Adipose tissue (tissue), 3 donors: ENCODE measurements around the gene PTPN22. TPM values are rescaled to one million over a fixed set of nuclear protein-coding genes. Genes with fewer than 3 reads are reported as not detected.
A peak's percentile ranks its signal among the peaks of the same experiment; 100 is the strongest.

Source experiments
- H3K27ac ChIP-seq: one replicate; pipeline ENCODE4 v1.5.1; 2013; ENCODE audit warnings: low read depth, low read length
- WGBS, 3 donors: extraction: QIAGEN DNeasy Blood & Tissue Kit; methylation state at CpG; one replicate each; pipeline ENCODE4 v1.1.7; 2013; 5-methylcytosine and 5-hydroxymethylcytosine counted together
- polyA plus RNA-seq, 3 donors: library from polyadenylated mRNA; stranded (reverse); fragments of 200-250 nt; gene quantifications; one replicate each; pipeline ENCODE4 v1.2.3, GENCODE V29; 2013
- donor health status: healthy with polysubstance abuse.
- donor health status: Bipolar disorder and iron deficiency.
- donor health status: healthy.

Gene PTPN22
- polyA plus RNA-seq, 3 donors: 0.60 to 1.2 (median 0.79) TPM

GRCh38 chr1:113811156-113811887, 60.2 kb downstream of the PTPN22 start:
- H3K27ac ChIP-seq: peak overlapping the region; percentile 57
- WGBS, 3 donors: 0% methylated on average over 29 of the region's 29 CpGs

- H3K27ac ChIP-seq: no peak overlapping the region
- 24 to 42% (median 33%) methylated on average over 5 of the region's 5 CpGs for WGBS, 3 donors
These were observed 61.6 kb downstream of the PTPN22 start for GRCh38 chr1:113809670-113810602.

DNA sequence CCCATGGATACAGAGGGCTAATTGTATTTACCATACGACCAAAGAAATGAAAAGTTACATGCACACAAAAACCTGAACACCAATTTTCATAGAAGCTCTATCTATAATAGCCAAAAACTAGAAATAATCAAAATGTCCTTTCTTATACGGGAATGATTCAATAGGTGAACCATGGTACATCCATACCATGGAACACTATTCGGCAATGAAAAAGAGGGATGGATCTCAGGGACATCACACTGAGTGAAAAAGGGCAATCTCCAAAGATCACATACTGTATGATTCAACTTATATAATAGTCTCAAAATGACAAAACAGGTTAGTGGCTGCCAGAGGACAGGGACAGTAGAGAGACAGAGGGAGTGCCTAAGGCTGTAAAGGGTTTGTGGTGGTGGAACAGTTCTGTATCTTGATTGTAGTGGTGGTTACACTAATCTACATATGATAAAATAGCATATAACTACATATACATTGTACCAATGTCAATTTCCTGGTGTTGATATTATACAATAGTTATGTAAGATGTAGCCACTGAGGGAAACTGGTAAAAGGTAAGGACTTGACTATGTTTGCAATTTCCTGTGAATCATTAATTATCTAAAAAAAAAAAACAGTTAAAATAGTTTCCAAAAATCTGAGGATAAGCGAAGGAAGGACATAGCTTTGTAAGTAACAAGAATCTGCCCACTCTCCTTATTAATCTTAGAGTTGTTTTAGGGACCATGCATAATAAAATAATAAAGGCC, 62.9 kb downstream of the PTPN22 start:
- no peak overlapping the region for H3K27ac ChIP-seq
- 80 to 89% (median 84%) methylated on average over 4 of the region's 4 CpGs for WGBS, 3 donors

GRCh38 chr1:113805639-113806038, 65.9 kb downstream of the PTPN22 start:
- 90% methylated on average over 4 of the region's 4 CpGs for WGBS, 3 donors
- no peak overlapping the region for H3K27ac ChIP-seq

DNA sequence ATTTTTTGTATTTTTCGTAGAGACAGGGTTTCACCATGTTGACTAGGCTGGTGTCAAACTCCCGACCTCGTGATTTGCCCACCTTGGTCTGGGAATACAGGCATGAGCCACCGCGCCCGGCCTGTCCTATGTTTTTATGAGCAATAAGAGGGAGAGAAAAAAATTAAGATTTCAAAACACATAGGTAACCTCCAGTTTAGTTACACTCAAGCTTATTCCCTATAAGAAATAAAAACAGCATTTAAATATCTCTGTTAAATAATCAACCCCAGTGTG, 66.3 kb downstream of the PTPN22 start:
- 89 to 94% (median 93%) methylated on average over 6 of the region's 6 CpGs for WGBS, 3 donors

DNA sequence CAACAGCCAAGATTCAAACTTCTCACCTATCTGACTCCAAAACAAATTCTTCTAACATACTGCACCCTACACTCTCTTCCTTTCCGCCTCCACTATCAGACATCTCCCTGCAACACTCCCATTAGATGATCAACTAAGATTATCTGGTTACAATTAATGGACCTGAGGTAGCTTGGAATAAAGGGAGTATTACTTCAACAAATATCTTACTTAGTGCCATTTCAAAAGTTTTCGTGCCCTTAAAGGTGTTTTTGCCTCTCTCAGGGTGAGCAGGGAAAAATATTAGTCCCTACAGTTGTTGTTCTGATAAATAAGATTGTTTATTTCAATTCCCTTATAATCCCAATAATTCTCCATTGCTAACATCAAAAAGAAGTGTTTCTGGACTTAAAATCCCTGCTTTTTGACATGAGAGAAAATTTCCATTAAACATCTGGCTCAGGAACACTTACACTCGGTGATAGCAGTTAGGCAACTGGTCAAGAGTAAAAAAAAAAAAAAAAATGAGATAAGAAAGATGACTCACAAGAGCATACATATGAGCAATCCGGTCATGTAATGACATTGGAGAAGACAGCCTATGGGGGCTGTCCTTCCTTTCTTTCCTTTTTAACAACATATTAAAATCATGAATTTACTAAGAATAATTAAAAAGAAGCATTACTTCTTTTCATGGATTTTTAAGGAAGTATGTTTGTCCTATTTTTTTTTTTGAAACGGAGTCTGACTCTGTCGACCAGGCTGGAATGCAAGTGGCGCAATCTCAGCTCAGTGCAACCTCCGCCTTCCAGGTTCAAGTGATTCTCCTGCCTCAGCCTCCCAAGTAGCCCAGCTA, 66.9 kb downstream of the PTPN22 start:
- 32 to 63% (median 55%) methylated on average over 8 of the region's 8 CpGs for WGBS, 3 donors
- no peak overlapping the region for H3K27ac ChIP-seq

More for the DNA sequence above, 66.3 kb downstream of the PTPN22 start:
- no peak overlapping the region for H3K27ac ChIP-seq

DNA sequence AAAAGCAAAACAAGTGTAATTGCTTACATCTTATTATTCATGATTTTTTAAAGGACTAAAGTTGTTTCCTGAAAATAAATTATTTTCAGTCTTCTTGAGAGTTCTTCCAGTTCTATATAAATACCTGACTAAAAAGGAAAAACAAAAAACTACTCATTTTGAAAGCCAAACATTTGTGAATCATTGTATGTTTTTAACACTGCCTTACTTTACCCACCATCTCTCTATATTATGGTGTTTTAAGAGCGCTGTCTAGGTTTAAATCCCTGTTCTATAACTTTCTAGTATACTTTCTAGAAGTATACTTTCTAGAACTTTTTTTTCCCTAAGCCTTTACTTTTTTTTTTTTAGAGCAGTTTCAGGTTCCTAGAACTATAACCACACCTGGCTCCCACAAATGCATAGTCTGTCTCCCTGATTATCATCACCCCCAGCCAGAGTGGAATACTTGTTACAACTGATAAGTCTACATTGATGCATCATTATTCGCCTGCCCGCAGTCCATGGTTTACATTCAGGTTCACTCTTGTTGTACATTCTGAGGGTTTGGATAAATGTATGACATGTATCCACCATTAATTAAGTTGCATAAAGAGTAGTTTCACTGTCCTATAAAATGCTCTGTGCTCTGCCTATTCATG, 69.0 kb downstream of the PTPN22 start:
- WGBS, 3 donors: 90 to 98% (median 97%) methylated on average over 3 of the region's 3 CpGs
- H3K27ac ChIP-seq: no peak overlapping the region

- WGBS, 3 donors: 75 to 84% (median 83%) methylated on average over 3 of the region's 3 CpGs
- no peak overlapping the region for H3K27ac ChIP-seq
These were observed 71.0 kb downstream of the PTPN22 start for GRCh38 chr1:113800487-113800886.

DNA sequence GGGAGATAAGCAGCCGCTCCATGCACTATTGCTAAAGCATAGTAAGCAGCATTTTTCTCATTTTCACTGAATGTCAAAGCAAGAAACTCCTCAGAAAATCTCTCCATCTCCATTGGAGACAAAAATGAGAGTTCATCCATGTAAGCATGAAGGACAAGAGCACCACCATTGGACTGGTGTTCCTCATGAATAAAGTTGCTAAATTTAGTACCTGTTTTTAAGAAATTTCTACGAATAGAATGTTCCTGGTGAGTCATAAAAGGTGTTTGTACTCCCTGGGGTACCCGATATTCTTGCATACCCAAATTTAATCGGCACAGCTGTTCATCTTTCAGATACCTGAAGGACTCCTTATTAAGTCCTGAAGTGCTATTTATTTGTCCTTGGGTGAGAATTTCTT, 74.0 kb downstream of the PTPN22 start:
- H3K27ac ChIP-seq: no peak overlapping the region
- 80 to 89% (median 89%) methylated on average over 4 of the region's 4 CpGs for WGBS, 3 donors

DNA sequence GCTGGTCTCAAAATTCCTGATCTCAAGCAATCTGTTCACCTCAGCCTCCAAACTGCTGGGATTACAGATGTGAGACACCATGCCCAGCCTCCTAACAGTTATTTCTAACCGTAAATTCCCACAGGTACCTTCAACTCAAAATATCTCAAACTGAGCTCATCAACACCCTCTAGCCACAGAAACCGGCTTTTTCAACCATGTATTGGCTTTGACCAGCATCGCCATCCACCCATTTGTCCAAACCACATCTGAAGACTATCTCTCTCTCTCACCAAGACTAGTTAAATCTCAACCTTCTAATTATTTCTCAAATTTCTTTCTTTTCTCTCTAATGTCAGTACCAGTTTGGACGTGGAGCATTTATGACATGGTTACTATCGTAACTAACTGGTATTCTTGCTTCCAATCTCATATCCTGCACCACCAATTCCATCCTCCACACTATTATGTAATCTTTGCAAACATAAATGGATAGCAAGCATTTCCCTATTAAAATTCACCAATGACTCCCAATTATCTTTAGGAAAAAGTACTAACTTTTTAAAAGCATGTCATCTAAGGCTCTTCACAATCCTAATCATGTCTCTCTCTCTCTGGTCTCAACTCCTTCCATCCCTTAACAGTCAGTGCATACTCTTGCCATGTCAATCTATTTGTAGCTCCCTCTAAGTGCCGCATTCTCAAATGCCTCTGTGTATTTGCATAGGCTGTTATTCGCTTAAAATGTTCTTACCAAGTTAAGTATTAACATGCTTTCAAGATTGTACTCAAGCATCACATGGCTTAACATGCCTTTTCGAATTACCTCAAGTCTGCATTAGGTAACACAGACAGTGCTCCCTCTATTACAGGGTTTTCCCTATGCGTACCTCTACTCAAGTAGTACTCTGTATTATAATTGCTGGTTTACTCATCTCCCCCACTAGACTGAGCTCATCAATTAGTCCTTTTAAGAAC, 77.4 kb downstream of the PTPN22 start:
- 51 to 96% (median 95%) methylated on average over 9 of the region's 9 CpGs for WGBS, 3 donors
- no peak overlapping the region for H3K27ac ChIP-seq

- no peak overlapping the region for H3K27ac ChIP-seq
- WGBS, 3 donors: 69 to 97% (median 95%) methylated on average over 1 of the region's 1 CpG
These were observed 78.5 kb downstream of the PTPN22 start for GRCh38 chr1:113792986-113793385.

GRCh38 chr1:113792471-113792870, 79.0 kb downstream of the PTPN22 start:
- WGBS, 3 donors: 73 to 94% (median 84%) methylated on average over 5 of the region's 5 CpGs
- no peak overlapping the region for H3K27ac ChIP-seq

GRCh38 chr1:113788802-113789201, 82.7 kb downstream of the PTPN22 start:
- 70 to 93% (median 88%) methylated on average over 3 of the region's 3 CpGs for WGBS, 3 donors

GRCh38 chr1:113787663-113788062, 83.8 kb downstream of the PTPN22 start:
- no peak overlapping the region for H3K27ac ChIP-seq
- WGBS, 3 donors: 86 to 89% (median 86%) methylated on average over 3 of the region's 3 CpGs

More at GRCh38 chr1:113788802-113789201, 82.7 kb downstream of the PTPN22 start:
- H3K27ac ChIP-seq: no peak overlapping the region

GRCh38 chr1:113786069-113786468, 85.4 kb downstream of the PTPN22 start:
- WGBS, 3 donors: 37 to 66% (median 53%) methylated on average over 1 of the region's 1 CpG
- H3K27ac ChIP-seq: no peak overlapping the region

- H3K27ac ChIP-seq: peak overlapping the region; percentile 31
- 56 to 81% (median 76%) methylated on average over 5 of the region's 5 CpGs for WGBS, 3 donors
These were observed 87.3 kb downstream of the PTPN22 start for GRCh38 chr1:113784104-113784779.
